Muscle of leg (tissue), 11 donors: ENCODE measurements around the gene LGR4. TPM values are rescaled to one million over a fixed set of nuclear protein-coding genes. Genes with fewer than 3 reads are reported as not detected.
"Not testable (repeated sequence)": the region's sequence is repeated elsewhere in the genome, so short reads cannot be mapped to it uniquely, and the experiment has no call there.

Source experiments
- DNase-seq: peaks from one replicate; pipeline ENCODE4 v3.0.0; 2013
- H3K27ac ChIP-seq: one replicate; pipeline ENCODE4 v1.5.1; 2013; ENCODE audit warnings: mild to moderate bottlenecking, low read length, control low read depth
- H3K27me3 ChIP-seq: one replicate; pipeline ENCODE4 v1.6.1; 2013; ENCODE audit warnings: low read length; ENCODE audit not compliant: control insufficient read depth, insufficient read depth
- H3K36me3 ChIP-seq: one replicate; pipeline ENCODE4 v1.6.1; 2013; ENCODE audit warnings: low read length; ENCODE audit not compliant: control insufficient read depth, insufficient read depth
- H3K4me1 ChIP-seq: one replicate; pipeline ENCODE4 v1.6.1; 2013; ENCODE audit warnings: low read length; ENCODE audit not compliant: control insufficient read depth, insufficient read depth
- H3K4me3 ChIP-seq: one replicate; pipeline ENCODE4 v1.5.1; 2013; ENCODE audit warnings: low read length, control low read depth
- H3K9me3 ChIP-seq: replicated peaks from 2 replicates; pipeline ENCODE4 v1.6.1; 2013; ENCODE audit warnings: low read depth, low read length; ENCODE audit not compliant: control insufficient read depth
- WGBS: methylation state at CpG from one replicate; pipeline ENCODE4 v1.1.5; 2013; ENCODE audit warnings: missing lambda C conversion rate; ENCODE audit not compliant: insufficient coverage; 5-methylcytosine and 5-hydroxymethylcytosine counted together
- polyA plus RNA-seq, 8 donors: library from polyadenylated mRNA; unstranded; fragments of 120-200 nt; gene quantifications; one replicate each; pipeline versions ENCODE4 v1.2.1 to v1.2.3, GENCODE V29; 2013; ENCODE audit warnings: inconsistent platforms in 1 of 8, low replicate concordance in 1 of 8; ENCODE audit not compliant: insufficient read length in 8 of 8, insufficient read depth in 1 of 8
- total RNA-seq: library from RNA; stranded (reverse); fragments of 120-200 nt; gene quantifications from one replicate; pipeline ENCODE4 v1.2.4, GENCODE V29; 2013

Gene LGR4
- total and polyA plus RNA-seq, 9 donors = 18.8 to 33.3 (median 27.6) TPM

DNA sequence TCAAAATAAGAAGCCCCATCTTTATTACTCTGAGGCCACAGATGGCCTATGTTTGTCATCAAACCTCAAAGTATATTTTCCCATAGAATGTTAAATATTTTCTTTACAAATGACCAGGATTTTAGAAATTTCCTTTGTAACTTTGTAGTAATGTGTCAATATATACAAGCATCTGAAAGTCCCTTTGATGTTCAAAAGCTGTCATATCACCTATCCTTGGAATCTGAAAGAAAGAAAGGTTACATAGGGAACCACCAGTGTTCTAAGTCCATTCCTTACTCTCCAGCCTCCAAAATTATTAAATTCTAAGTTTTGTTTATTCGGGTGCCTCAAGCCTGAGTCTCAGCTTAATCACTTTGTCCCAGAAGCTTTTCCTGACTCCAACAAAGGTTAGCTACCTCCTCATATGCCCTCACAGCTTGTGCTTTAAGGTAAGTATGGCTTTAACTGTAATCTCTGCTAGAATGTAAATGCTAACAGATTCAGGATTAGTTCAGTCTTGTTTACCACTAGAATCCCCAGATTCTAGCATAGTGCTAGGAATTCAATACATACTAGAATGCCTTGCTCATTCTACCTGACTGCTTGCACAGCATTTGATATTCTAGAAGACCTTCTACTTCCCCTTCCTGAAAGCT lies 141.8 kb downstream of the LGR4 start:
- Histone ChIP-seq H3K27me3 (no peaks in the 10 kb centered on the region), H3K27ac (no peak overlapping the region), H3K4me1 (no peaks in the 10 kb centered on the region), H3K36me3 (peaks cover 2% of the 10 kb centered on the region), H3K4me3 (no peak overlapping the region), H3K9me3 (no peaks in the 10 kb centered on the region)
- no peak for DNase-seq
- WGBS = no CpG with 5 or more reads among the region's 1 CpG

DNA sequence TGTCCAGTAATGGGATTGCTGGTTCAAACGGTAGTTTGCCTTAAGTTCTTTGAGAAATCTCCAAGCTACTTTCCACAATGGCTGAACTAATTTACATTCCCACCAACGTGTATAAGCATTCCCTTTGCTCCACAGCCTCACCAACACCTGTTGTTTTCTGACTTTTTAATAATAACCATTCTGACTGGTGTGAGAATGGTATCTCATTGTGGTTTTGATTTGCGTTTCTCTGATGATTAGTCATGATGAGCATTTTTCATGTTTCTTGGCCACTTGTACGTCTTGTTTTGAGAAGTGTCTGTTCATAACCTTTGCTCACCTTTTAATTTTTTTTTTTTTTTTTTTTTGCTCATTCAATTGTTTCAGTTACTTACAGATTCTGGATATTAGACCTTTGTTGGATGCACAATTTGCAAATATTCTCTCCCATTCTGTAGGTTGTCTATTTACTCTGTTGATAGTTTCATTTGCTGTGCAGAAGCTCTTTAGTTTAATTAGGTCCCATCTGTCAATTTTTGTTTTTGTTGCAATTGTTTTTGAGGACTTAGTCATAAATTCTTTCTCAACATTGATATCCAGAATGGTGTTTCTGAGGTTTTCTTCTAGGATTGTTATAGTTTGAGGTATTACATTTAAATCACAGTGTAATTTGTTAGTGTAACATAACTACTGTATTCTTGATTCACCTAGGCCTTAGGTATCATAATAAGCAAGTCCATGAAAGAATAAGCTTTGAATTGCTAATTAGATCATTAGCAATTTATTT lies 142.5 kb downstream of the LGR4 start:
- Histone ChIP-seq H3K27ac (no peak overlapping the region), H3K4me1 (no peaks in the 10 kb centered on the region), H3K9me3 (no peaks in the 10 kb centered on the region), H3K36me3 (no peaks in the 10 kb centered on the region), H3K4me3 (no peak overlapping the region), H3K27me3 (no peaks in the 10 kb centered on the region)
- DNase-seq = no peak
- no CpG with 5 or more reads among the region's 4 CpGs for WGBS

DNA sequence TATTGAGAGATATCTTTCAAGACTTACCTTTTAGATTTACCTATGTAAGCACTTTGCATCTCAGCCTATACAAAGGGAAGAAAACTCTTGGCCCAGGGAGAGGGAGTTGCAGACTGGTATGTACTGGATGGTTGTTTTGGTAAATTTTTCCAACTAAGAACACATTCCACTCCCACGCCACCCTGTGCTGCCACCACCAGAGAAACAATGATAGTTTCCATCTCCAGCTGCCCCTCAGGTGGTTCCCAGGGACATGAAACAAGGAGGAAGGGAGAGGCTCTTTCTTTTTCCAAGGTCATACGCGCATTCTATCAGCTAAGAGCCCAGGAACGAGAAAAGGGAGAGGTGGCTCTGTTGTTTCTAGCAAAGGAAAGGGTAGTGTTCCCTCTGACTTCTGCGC lies 144.0 kb downstream of the LGR4 start:
- H3K36me3 ChIP-seq = no peaks in the 10 kb centered on the region
- no peaks in the 10 kb centered on the region for H3K27me3 ChIP-seq
- H3K4me1 ChIP-seq = no peaks in the 10 kb centered on the region
- no peaks in the 10 kb centered on the region for H3K9me3 ChIP-seq
- 80% methylated on average over 1 of the region's 5 CpGs for WGBS
- DNase-seq = no peak
- no peak overlapping the region for H3K4me3 ChIP-seq
- H3K27ac ChIP-seq = no peak overlapping the region

DNA sequence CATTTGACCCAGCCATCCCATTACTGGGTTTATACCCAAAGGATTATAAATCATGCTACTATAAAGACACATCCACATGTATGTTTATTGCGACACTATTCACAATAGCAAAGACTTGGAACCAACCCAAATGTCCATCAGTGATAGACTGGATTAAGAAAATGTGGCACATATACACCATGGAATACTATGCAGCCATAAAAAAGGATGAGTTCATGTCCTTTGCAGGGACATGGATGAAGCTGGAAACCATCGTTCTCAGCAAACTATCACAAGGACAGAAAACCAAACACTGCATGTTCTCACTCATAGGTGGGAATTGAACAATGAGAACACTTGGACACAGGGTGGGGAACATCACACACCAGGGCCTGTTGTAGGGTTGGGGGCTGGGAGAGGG lies 145.5 kb downstream of the LGR4 start:
- not testable (repeated sequence) for DNase-seq, H3K4me1 ChIP-seq, H3K27ac ChIP-seq, H3K36me3 ChIP-seq, H3K9me3 ChIP-seq, H3K4me3 ChIP-seq, H3K27me3 ChIP-seq
- WGBS = no CpG with 5 or more reads among the region's 2 CpGs

DNA sequence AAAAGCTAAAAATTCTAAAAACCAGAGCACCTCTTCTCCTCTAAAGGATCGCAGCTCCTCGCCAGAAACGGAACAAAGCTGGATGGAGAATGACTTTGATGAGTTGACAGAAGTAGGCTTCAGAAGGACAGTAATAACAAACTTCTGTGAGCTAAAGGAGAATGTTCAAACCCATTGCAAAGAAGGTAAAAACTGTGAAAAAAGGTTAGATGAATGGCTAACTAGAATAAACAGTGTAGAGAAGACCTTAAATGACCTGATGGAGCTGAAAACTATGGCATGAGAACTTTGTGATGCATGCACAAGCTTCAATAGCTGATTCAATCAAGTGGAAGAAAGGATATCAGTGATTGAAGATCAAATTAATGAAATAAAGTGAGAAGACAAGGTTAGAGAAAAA lies 150.4 kb downstream of the LGR4 start:
- not testable (repeated sequence) for H3K36me3 ChIP-seq, H3K27ac ChIP-seq, DNase-seq, H3K4me3 ChIP-seq, H3K9me3 ChIP-seq, H3K27me3 ChIP-seq, H3K4me1 ChIP-seq
- WGBS = no CpG with 5 or more reads among the region's 3 CpGs

DNA sequence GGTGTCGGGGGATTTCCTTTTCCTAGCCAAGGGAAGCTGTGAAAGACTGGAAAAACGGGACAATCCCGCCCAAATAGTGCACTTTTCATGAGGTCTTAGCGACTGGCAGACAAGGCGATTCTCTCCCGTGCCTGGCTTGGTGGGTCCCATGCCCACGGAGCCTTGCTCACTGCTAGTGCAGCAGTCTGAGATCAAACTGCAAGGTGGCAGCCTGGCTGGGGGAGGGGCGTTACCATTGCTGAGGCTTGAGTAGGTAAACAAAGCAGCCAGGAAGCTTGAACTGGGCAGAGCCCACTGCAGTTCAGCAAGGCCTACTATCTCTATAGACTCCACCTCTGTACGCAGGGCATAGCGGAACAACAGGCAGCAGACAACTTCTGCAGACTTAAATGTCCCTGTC lies 151.2 kb downstream of the LGR4 start:
- H3K27ac ChIP-seq, H3K4me3 ChIP-seq, DNase-seq, H3K27me3 ChIP-seq, H3K36me3 ChIP-seq, H3K4me1 ChIP-seq, H3K9me3 ChIP-seq: not testable (repeated sequence)
- 95% methylated on average over 10 of the region's 10 CpGs for WGBS

DNA sequence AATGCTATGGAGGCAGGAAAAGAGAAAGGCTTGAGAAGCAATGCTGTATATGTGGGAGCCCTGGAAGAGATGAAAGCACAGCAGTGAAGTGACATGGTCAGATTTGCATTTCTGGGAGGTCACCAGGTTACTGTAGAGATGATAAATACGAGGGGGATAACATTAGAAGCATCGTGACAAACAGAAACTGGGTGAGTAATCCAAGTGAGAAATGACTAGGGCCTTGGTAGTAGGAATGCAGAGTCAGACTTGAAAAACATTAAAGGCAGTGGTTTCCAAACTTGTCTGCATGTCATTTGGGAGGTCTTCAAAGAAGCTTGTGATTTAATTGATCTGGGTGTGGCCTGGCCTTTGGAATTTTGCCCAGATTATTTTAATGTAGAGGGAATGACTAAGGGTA lies 153.5 kb downstream of the LGR4 start:
- H3K27ac ChIP-seq = no peak overlapping the region
- DNase-seq = no peak
- H3K36me3 ChIP-seq = no peaks in the 10 kb centered on the region
- no peak overlapping the region for H3K4me3 ChIP-seq
- H3K4me1 ChIP-seq = no peaks in the 10 kb centered on the region
- 77% methylated on average over 2 of the region's 2 CpGs for WGBS
- H3K9me3 ChIP-seq = no peaks in the 10 kb centered on the region
- no peaks in the 10 kb centered on the region for H3K27me3 ChIP-seq

DNA sequence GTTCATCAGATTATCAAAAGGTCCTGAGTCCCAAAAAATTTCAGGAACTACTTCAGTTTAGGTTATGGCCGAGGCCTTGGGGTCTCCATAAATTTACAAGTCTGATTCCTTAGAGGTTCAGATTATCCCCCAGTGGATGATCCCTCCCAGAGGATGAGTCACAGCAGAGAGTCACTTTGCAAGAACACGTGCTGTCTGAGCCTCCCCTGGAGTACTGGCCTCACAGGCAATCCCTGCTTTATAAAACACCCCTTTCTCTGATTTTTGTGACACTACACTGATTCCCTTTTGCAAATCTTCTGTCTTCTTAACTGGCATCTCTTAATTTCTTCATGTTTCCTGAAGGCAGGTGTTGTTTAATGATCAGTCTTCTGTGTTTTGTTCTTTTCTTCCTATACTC lies 154.8 kb downstream of the LGR4 start:
- no peaks in the 10 kb centered on the region for H3K9me3 ChIP-seq
- WGBS = 80% methylated on average over 2 of the region's 2 CpGs
- H3K4me3 ChIP-seq = no peak overlapping the region
- no peaks in the 10 kb centered on the region for H3K4me1 ChIP-seq
- H3K27me3 ChIP-seq = no peaks in the 10 kb centered on the region
- no peak overlapping the region for H3K27ac ChIP-seq
- DNase-seq = no peak
- no peaks in the 10 kb centered on the region for H3K36me3 ChIP-seq

Other genes with a start within 250 kb of the LGR4 start
- gene CCDC34, start 109.6 kb downstream of the LGR4 start, total RNA-seq = 13.8 TPM
- gene CCDC34, start 109.6 kb downstream of the LGR4 start, polyA plus RNA-seq = 10 to 100 TPM; 13.7 to 29.6 (median 18.6) TPM
- 14.2 TPM for gene LIN7C, start 34.0 kb upstream of the LGR4 start, total RNA-seq
- gene LIN7C, start 34.0 kb upstream of the LGR4 start, polyA plus RNA-seq = 10 to 100 TPM in 6 of 8 donors, 1 to 10 TPM in 2; 7.5 to 13.6 (median 11.2) TPM
- 1.2 TPM for gene BDNF, start 227.7 kb upstream of the LGR4 start, total RNA-seq
- 1 to 10 TPM; 1.0 to 2.6 (median 1.7) TPM for gene BDNF, start 227.7 kb upstream of the LGR4 start, polyA plus RNA-seq